GM23338 (cell line): ENCODE measurements around the gene MOV10.

Source experiments
- CREB1 ChIP-seq: fragments of 250-450 bp; sonication (Bioruptor Pico); IDR thresholded peaks from 2 replicates; pipeline ENCODE4 v1.5.0; 2020; ENCODE audit warnings: low read depth, mild to moderate bottlenecking, moderate library complexity
- CTCF ChIP-seq, 2 experiments: fragments of 200-600 bp in 1 of 2; sonication (generic) in 1 of 2; conservative IDR thresholded peaks; 2 replicates each; pipeline versions ENCODE4 v1.5.1 to v1.6.1; 2016 to 2017; ENCODE audit warnings: antibody characterized with exemption in 2 of 2, low read depth in 2 of 2, mild to moderate bottlenecking in 2 of 2, moderate library complexity in 1 of 2
- EZH2 ChIP-seq: fragments of 200-600 bp; sonication (generic); IDR thresholded peaks from one replicate; pipeline ENCODE4 v1.8.0; 2017; ENCODE audit warnings: antibody characterized with exemption, mild to moderate bottlenecking, low read depth; ENCODE audit not compliant: unreplicated experiment
- EZH2phosphoT487 ChIP-seq: fragments of 200-600 bp; sonication (generic); IDR thresholded peaks from one replicate; pipeline ENCODE4 v1.8.1; 2018; ENCODE audit warnings: antibody characterized with exemption; ENCODE audit not compliant: unreplicated experiment
- JUNB ChIP-seq: IDR thresholded peaks from one replicate; pipeline ENCODE4 v1.6.1; 2016; ENCODE audit warnings: antibody characterized with exemption; ENCODE audit not compliant: unreplicated experiment
- NANOG ChIP-seq: IDR thresholded peaks from 2 replicates; pipeline ENCODE4 v1.6.1; 2016; ENCODE audit warnings: antibody characterized with exemption, borderline replicate concordance
- POLR2AphosphoS5 ChIP-seq: IDR thresholded peaks from 2 replicates; pipeline ENCODE4 v1.6.1; 2016; ENCODE audit warnings: antibody characterized with exemption, low read depth
- REST ChIP-seq: IDR thresholded peaks from one replicate; pipeline ENCODE4 v1.6.1; 2018; ENCODE audit warnings: antibody characterized with exemption; ENCODE audit not compliant: unreplicated experiment
- ZNF114 ChIP-seq: fragments of 250-450 bp; sonication (Bioruptor Pico); IDR thresholded peaks from 2 replicates; pipeline ENCODE4 v1.5.0; 2020; ENCODE audit warnings: mild to moderate bottlenecking, moderate library complexity
- ZNF462 ChIP-seq: fragments of 250-450 bp; sonication (Bioruptor Pico); IDR thresholded peaks from 2 replicates; pipeline ENCODE4 v1.5.0; 2020; ENCODE audit warnings: mild to moderate bottlenecking, moderate library complexity
- TF ChIP-seq, protein P1 (sequence below): IDR thresholded peaks from 2 replicates; pipeline ENCODE4 v1.6.1; 2016; ENCODE audit warnings: antibody characterized with exemption

- TF ChIP-seq CTCF (conservative IDR thresholded peaks at IDR 0.05; ENCODE audit: low read depth in 2 of 2) (no peak), CREB1 (no peak), EZH2 (no peak), REST (no peak), EZH2phosphoT487 (no peak), ZNF462 (no peak), JUNB (no peak), NANOG (no peak), POLR2AphosphoS5 (no peak), ZNF114 (CRISPR knock-in tag) (no peak)
- TF ChIP-seq, protein P1, sequence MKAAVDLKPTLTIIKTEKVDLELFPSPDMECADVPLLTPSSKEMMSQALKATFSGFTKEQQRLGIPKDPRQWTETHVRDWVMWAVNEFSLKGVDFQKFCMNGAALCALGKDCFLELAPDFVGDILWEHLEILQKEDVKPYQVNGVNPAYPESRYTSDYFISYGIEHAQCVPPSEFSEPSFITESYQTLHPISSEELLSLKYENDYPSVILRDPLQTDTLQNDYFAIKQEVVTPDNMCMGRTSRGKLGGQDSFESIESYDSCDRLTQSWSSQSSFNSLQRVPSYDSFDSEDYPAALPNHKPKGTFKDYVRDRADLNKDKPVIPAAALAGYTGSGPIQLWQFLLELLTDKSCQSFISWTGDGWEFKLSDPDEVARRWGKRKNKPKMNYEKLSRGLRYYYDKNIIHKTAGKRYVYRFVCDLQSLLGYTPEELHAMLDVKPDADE, result no peak
Measured at GRCh38 chr1:112633628-112634027, 40.8 kb upstream of the MOV10 start.
